ENCODE data around the gene MDP1. TPM values are rescaled to one million over a fixed set of nuclear protein-coding genes. Genes with fewer than 3 reads are reported as not detected.
A peak's percentile ranks its signal among the peaks of the same experiment; 100 is the strongest.
"Not testable (repeated sequence)": the region's sequence is repeated elsewhere in the genome, so short reads cannot be mapped to it uniquely, and the experiment has no call there.

The MDP1 gene
- total and polyA plus RNA-seq, 2 donors = 47.9 to 48.8 TPM

DNA sequence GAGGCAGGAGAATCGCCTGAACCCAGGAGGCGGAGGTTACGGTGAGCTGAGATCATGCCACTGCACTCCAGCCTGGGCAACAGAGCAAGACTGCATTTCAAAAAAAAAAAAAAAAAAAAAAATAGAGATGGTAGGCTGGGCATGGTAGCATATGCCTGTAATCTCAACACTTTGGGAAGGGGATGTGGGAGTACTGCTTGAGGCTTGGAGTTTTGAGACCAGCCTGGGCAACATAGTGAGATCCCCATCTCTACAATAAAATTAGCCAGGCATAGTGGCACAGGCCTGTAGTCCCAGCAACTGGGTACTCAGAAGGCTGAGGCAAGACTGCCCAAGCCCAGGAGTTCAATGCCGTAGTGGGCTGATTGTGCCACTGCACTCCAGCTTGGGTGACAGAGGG, 7.1 kb upstream of the MDP1 start:
- WGBS = 97% methylated on average over 4 of the region's 4 CpGs
- not testable (repeated sequence) for H3K4me1 ChIP-seq (ENCODE audit: control insufficient read depth in 2 of 2, insufficient read depth in 2 of 2, low read length in 2 of 2); H3K9me3 ChIP-seq (ENCODE audit: control insufficient read depth in 2 of 2, insufficient read depth in 1 of 2, low read length in 1 of 2); H3K27me3 ChIP-seq (ENCODE audit: control insufficient read depth in 2 of 2, insufficient read depth in 1 of 2, low read length in 1 of 2); H3K36me3 ChIP-seq (ENCODE audit: control insufficient read depth in 2 of 2, insufficient read depth in 2 of 2, low read length in 1 of 2); H3K4me3 ChIP-seq (ENCODE audit: low read length in 2 of 2); H3K27ac ChIP-seq (ENCODE audit: low read depth in 1 of 2, low read length in 1 of 2); DNase-seq (ENCODE audit: low read depth in 6 of 9, low spot score in 9 of 9)

DNA sequence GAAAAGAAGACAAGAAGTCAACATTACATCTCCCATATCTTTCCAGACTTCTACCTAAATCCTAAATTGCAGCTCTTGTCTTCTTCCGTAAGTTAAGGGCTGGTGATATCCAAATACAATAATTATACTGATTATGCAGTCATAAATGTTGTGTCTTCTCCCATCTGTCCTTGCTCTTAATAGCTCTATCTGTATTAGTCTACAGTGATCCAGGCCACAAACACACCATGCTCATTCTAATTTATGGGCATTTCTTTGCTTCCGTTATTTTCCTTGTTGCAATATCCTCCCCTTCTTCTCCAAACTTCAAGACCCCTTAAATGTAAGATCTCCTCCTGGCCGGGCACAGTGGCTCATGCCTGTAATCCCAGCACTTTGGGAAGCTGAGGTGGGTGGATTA, 3.7 kb upstream of the MDP1 start:
- H3K36me3 ChIP-seq (ENCODE audit: control insufficient read depth in 2 of 2, insufficient read depth in 2 of 2, low read length in 1 of 2) = peaks cover 7 to 14% of the 10 kb centered on the region in 2 donors
- peaks cover 2 to 12% of the 10 kb centered on the region in 2 donors for H3K4me1 ChIP-seq (ENCODE audit: control insufficient read depth in 2 of 2, insufficient read depth in 2 of 2, low read length in 2 of 2)
- no peak for DNase-seq (ENCODE audit: low read depth in 6 of 9, low spot score in 9 of 9)
- H3K4me3 ChIP-seq (ENCODE audit: low read length in 2 of 2) = no peak overlapping the region
- H3K27ac ChIP-seq (ENCODE audit: low read depth in 1 of 2, low read length in 1 of 2) = no peak overlapping the region
- H3K27me3 ChIP-seq (ENCODE audit: control insufficient read depth in 2 of 2, insufficient read depth in 1 of 2, low read length in 1 of 2) = no peaks in the 10 kb centered on the region
- no peaks in the 10 kb centered on the region for H3K9me3 ChIP-seq (ENCODE audit: control insufficient read depth in 2 of 2, insufficient read depth in 1 of 2, low read length in 1 of 2)
- 65% methylated on average over 3 of the region's 3 CpGs for WGBS

DNA sequence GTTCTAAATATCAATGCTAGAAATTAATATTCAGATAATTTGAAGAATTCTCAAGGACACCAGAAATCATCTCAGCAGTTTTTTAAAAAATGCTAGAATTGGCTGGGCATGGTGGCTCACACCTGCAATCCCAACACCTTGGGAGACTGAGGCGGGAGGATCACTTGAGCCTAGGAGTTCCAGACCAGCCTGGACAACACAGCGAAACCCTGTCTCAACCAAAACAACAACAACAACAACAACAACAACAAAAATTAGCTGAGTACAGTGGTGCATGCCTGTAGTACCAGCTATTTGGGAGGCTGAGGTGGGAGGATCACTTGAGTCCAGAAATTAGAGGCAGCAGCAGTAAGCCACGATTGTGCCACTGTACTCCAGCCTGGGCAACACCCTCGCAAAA, 3.2 kb upstream of the MDP1 start:
- Histone ChIP-seq H3K4me3 (ENCODE audit: low read length in 2 of 2) (no peak overlapping the region), H3K36me3 (ENCODE audit: control insufficient read depth in 2 of 2, insufficient read depth in 2 of 2, low read length in 1 of 2) (peaks cover 7 to 18% of the 10 kb centered on the region in 2 donors), H3K27me3 (ENCODE audit: control insufficient read depth in 2 of 2, insufficient read depth in 1 of 2, low read length in 1 of 2) (no peaks in the 10 kb centered on the region), H3K27ac (ENCODE audit: low read depth in 1 of 2, low read length in 1 of 2) (no peak overlapping the region), H3K9me3 (ENCODE audit: control insufficient read depth in 2 of 2, insufficient read depth in 1 of 2, low read length in 1 of 2) (no peaks in the 10 kb centered on the region), H3K4me1 (ENCODE audit: control insufficient read depth in 2 of 2, insufficient read depth in 2 of 2, low read length in 2 of 2) (peaks cover 6 to 17% of the 10 kb centered on the region in 2 donors)
- 98% methylated on average over 4 of the region's 4 CpGs for WGBS
- DNase-seq (ENCODE audit: low read depth in 6 of 9, low spot score in 9 of 9) = no peak

DNA sequence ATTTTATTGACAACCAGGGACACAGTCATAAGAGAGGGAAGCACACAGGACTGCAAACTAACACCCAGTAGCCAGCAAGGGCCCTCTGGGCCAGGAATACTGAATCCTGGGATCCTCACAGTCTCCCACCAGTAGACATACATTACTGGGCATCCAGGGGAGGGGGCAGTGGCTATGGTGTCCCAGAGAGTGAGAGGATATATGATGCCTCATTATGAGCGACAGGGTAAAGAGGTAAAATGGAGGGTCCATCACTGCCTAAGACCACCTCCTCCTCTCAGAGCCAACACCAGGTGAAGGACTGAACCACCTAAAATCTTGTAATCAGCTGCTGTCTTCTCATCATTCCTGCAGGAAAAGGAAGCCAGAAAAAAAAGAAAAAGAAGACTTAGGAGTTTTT, 1.0 kb upstream of the MDP1 start:
- H3K27ac ChIP-seq (ENCODE audit: low read depth in 1 of 2, low read length in 1 of 2) = not testable (repeated sequence)
- WGBS = 100% methylated on average over 1 of the region's 1 CpG

DNA sequence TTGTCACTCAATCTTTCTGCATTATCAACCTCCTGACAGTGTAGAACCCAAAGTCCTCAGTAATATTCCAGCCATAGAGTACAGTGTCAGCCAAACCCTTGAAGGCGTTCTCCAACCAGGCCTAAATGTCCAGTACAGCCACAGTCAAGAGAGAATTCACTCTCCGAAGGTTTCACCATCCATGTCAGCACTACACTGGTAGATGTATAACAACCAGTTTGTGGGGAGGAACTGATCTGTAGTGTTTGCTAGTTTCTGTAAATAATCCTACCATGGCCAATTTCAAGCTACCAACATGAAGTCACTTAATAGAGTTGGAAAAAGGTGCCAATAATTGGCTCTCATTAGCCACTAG, 456 bp upstream of the MDP1 start:
- Histone ChIP-seq H3K27me3 (ENCODE audit: control insufficient read depth in 2 of 2, insufficient read depth in 1 of 2, low read length in 1 of 2) (no peaks in the 10 kb centered on the region), H3K27ac (ENCODE audit: low read depth in 1 of 2, low read length in 1 of 2) (peak overlapping the region; percentile 33 to 96), H3K4me1 (ENCODE audit: control insufficient read depth in 2 of 2, insufficient read depth in 2 of 2, low read length in 2 of 2) (peaks cover 13 to 30% of the 10 kb centered on the region in 2 donors), H3K4me3 (ENCODE audit: low read length in 2 of 2) (no peak overlapping the region), H3K36me3 (ENCODE audit: control insufficient read depth in 2 of 2, insufficient read depth in 2 of 2, low read length in 1 of 2) (peaks cover 9 to 21% of the 10 kb centered on the region in 2 donors), H3K9me3 (ENCODE audit: control insufficient read depth in 2 of 2, insufficient read depth in 1 of 2, low read length in 1 of 2) (no peaks in the 10 kb centered on the region)
- 95% methylated on average over 2 of the region's 2 CpGs for WGBS
- no peak for DNase-seq (ENCODE audit: low read depth in 6 of 9, low spot score in 9 of 9)

More for the DNA sequence above, 1.0 kb upstream of the MDP1 start:
- H3K9me3 ChIP-seq (ENCODE audit: control insufficient read depth in 2 of 2, insufficient read depth in 1 of 2, low read length in 1 of 2); H3K4me3 ChIP-seq (ENCODE audit: low read length in 2 of 2); DNase-seq (ENCODE audit: low read depth in 6 of 9, low spot score in 9 of 9); H3K27me3 ChIP-seq (ENCODE audit: control insufficient read depth in 2 of 2, insufficient read depth in 1 of 2, low read length in 1 of 2): not testable (repeated sequence)
- H3K36me3 ChIP-seq (ENCODE audit: control insufficient read depth in 2 of 2, insufficient read depth in 2 of 2, low read length in 1 of 2) = peaks cover 7 to 18% of the 10 kb centered on the region in 2 donors
- peaks cover 13 to 28% of the 10 kb centered on the region in 2 donors for H3K4me1 ChIP-seq (ENCODE audit: control insufficient read depth in 2 of 2, insufficient read depth in 2 of 2, low read length in 2 of 2)

DNA sequence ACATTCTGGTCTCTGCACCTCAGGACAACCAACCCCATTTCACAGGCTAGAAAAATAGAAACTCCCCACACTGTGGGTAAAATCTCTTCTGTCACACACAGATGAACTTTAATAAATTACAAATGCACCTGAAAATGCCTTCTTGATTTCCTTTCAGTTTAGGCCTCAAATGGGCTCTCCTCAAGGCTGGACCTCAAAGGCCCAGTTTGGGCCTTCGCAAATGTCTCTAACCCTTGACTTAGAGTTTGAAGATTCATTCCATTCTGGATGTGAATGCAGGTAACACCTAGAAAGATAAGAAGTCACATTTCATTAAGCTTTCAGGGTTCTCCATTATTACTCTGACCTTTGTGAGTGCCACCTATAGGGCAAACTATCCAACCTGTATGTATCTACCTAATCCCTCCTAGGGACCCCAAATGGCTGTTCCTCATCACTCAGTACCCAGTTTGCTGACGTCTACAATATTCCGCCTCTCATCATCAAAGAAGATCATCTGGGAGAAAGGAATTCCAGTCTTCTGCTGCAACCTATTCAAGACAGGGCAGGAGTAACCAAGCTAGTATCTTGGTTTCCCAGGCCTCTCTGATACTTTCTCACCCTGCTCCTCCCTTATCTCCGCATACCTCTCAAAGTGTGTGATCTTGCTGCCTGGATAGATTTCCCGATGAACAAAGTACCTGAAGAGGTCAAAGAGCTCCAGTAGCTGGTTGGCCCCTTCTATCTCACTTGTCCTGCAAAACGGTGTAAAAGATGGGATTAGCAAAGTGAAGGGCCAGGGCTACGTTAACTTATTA, 1.8 kb downstream of the MDP1 start:
- no peaks in the 10 kb centered on the region for H3K27me3 ChIP-seq (ENCODE audit: control insufficient read depth in 2 of 2, insufficient read depth in 1 of 2, low read length in 1 of 2)
- WGBS = 98% methylated on average over 7 of the region's 7 CpGs
- H3K9me3 ChIP-seq (ENCODE audit: control insufficient read depth in 2 of 2, insufficient read depth in 1 of 2, low read length in 1 of 2) = no peaks in the 10 kb centered on the region
- peaks cover 28 to 42% of the 10 kb centered on the region in 2 donors for H3K36me3 ChIP-seq (ENCODE audit: control insufficient read depth in 2 of 2, insufficient read depth in 2 of 2, low read length in 1 of 2)
- peak overlapping the region; percentile 81 to 89 for H3K4me3 ChIP-seq (ENCODE audit: low read length in 2 of 2)
- peaks cover 13 to 32% of the 10 kb centered on the region in 2 donors for H3K4me1 ChIP-seq (ENCODE audit: control insufficient read depth in 2 of 2, insufficient read depth in 2 of 2, low read length in 2 of 2)
- DNase-seq (ENCODE audit: low read depth in 6 of 9, low spot score in 9 of 9) = peak in 1 of 9 donors; percentile 18
- H3K27ac ChIP-seq (ENCODE audit: low read depth in 1 of 2, low read length in 1 of 2) = peak overlapping the region; percentile 99 to 100

DNA sequence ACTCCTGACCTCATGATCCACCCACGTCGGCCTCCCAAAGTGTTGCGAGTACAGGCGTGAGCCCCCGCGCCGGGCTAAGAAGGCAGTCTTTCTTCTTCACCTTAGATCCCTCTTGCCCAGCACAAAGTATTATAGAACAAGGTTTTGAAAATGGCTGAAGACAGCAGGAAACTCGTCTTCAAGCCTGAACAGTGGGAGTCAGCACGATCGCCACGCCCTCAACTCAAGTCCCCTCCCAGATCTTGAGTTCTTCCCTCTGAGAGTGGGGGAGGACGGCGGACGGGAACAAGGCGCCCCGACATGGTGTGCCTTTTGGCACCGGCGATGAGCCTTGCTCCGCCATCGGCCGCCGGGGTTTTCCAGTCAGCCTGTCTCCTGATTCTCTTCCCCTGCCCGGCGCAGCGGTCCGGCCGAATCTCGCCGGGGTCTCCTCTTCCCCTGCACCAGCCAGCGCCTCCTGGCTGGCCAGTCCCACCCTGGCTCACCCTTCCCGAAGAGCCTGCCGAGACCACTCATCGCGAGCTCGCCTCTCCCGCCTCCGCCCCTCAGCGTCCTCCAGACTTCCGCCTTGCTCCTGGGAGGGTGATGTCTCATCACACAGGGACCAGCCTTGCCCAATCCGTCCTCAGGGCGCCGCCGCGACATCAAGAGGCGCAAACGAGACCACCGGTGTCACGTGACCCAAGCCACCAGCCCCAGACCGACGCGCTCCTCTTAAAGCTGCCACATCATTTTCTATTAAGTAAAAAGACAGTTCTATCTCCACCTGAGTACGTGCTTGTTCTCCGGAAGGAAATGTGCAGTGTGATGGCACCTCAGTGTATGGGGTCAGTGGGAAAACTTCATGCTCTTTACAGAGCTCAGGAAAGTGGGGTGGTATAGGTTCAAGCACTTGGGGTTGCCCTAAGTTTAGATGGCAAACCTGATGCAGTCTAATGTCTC, 2.7 kb downstream of the MDP1 start, which contains the start of gene CHMP4A:
TSS of gene CHMP4A (minus strand) at position 565 of the 942 bp plus-strand sequence. CDS start at position 516, 49 bp downstream.
- under 1% methylated on average over 53 of the region's 53 CpGs for WGBS
- Histone ChIP-seq H3K4me3 (ENCODE audit: low read length in 2 of 2) (peak within 1 kb of the TSS; percentile 81 to 89), H3K36me3 (ENCODE audit: control insufficient read depth in 2 of 2, insufficient read depth in 2 of 2, low read length in 1 of 2) (peaks cover 31 to 47% of the 10 kb centered on the region in 2 donors), H3K27me3 (ENCODE audit: control insufficient read depth in 2 of 2, insufficient read depth in 1 of 2, low read length in 1 of 2) (no peaks in the 10 kb centered on the region), H3K9me3 (ENCODE audit: control insufficient read depth in 2 of 2, insufficient read depth in 1 of 2, low read length in 1 of 2) (no peaks in the 10 kb centered on the region), H3K27ac (ENCODE audit: low read depth in 1 of 2, low read length in 1 of 2) (peak within 1 kb of the TSS; percentile 99 to 100), H3K4me1 (ENCODE audit: control insufficient read depth in 2 of 2, insufficient read depth in 2 of 2, low read length in 2 of 2) (peaks cover 13 to 32% of the 10 kb centered on the region in 2 donors)
- peak; percentile 87 to 98 (median 93) for DNase-seq (ENCODE audit: low read depth in 6 of 9, low spot score in 9 of 9)

DNA sequence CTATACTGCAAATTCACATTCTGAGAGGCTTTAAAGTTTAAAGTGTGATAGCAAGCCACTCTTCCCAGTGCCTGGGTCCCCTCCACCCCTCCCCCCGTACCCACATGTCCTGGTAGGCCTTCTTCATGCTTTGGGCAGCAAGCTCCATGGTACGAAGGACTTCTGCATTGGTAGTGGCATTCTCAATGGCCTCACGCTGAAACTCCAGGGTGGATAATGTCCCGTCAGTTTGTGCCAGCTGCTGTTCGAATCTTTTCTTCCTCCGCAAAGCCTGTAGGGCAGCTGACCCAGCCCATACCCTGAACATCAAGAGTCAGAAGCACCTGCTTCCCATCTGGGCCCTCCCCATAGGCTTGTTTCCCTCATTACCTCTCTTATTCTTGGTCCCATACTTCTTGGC, 4.6 kb downstream of the MDP1 start:
- Histone ChIP-seq H3K27ac (ENCODE audit: low read depth in 1 of 2, low read length in 1 of 2) (no peak overlapping the region), H3K9me3 (ENCODE audit: control insufficient read depth in 2 of 2, insufficient read depth in 1 of 2, low read length in 1 of 2) (no peaks in the 10 kb centered on the region), H3K36me3 (ENCODE audit: control insufficient read depth in 2 of 2, insufficient read depth in 2 of 2, low read length in 1 of 2) (peaks cover 40 to 56% of the 10 kb centered on the region in 2 donors), H3K4me1 (ENCODE audit: control insufficient read depth in 2 of 2, insufficient read depth in 2 of 2, low read length in 2 of 2) (peaks cover 25 to 46% of the 10 kb centered on the region in 2 donors), H3K4me3 (ENCODE audit: low read length in 2 of 2) (no peak overlapping the region), H3K27me3 (ENCODE audit: control insufficient read depth in 2 of 2, insufficient read depth in 1 of 2, low read length in 1 of 2) (no peaks in the 10 kb centered on the region)
- no peak for DNase-seq (ENCODE audit: low read depth in 6 of 9, low spot score in 9 of 9)
- WGBS = 98% methylated on average over 6 of the region's 6 CpGs

DNA sequence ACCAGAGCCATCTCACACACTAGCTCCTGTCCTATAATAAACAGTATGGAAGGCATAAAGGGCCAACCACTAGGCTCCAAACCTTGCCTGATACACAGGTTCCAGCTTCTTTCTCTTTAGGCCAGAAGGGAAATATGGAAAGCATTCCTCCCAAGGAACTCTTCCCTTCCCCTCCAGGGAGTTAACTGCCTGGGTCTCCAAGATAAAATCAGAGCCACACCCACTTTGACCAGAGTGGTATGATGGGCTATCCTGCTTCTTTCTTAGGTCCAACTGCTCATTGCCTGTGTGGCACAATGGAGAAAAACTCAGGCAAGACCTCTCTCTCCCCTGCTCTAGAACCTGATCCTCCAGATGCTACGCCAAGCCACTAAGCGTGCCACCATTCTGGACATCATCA, 8.2 kb downstream of the MDP1 start:
- Histone ChIP-seq H3K4me1 (ENCODE audit: control insufficient read depth in 2 of 2, insufficient read depth in 2 of 2, low read length in 2 of 2) (peaks cover 14 to 24% of the 10 kb centered on the region in 2 donors), H3K36me3 (ENCODE audit: control insufficient read depth in 2 of 2, insufficient read depth in 2 of 2, low read length in 1 of 2) (peaks cover 54 to 75% of the 10 kb centered on the region in 2 donors), H3K27ac (ENCODE audit: low read depth in 1 of 2, low read length in 1 of 2) (peak overlapping the region in 1 of 2 donors; percentile 83), H3K4me3 (ENCODE audit: low read length in 2 of 2) (no peak overlapping the region), H3K9me3 (ENCODE audit: control insufficient read depth in 2 of 2, insufficient read depth in 1 of 2, low read length in 1 of 2) (peaks cover 0 to 1% of the 10 kb centered on the region in 2 donors), H3K27me3 (ENCODE audit: control insufficient read depth in 2 of 2, insufficient read depth in 1 of 2, low read length in 1 of 2) (no peaks in the 10 kb centered on the region)
- no peak for DNase-seq (ENCODE audit: low read depth in 6 of 9, low spot score in 9 of 9)
- WGBS = over 99% methylated on average over 2 of the region's 2 CpGs
